GM23338 (cell line): Measurements from ENCODE around the gene GPR143.

Source experiments
- CREB1 ChIP-seq: fragments of 250-450 bp; sonication (Bioruptor Pico); IDR thresholded peaks from 2 replicates; pipeline ENCODE4 v1.5.0; 2020; ENCODE audit warnings: low read depth, mild to moderate bottlenecking, moderate library complexity
- EZH2 ChIP-seq: fragments of 200-600 bp; sonication (generic); IDR thresholded peaks from one replicate; pipeline ENCODE4 v1.8.0; 2017; ENCODE audit warnings: antibody characterized with exemption, mild to moderate bottlenecking, low read depth; ENCODE audit not compliant: unreplicated experiment
- EZH2phosphoT487 ChIP-seq: fragments of 200-600 bp; sonication (generic); IDR thresholded peaks from one replicate; pipeline ENCODE4 v1.8.1; 2018; ENCODE audit warnings: antibody characterized with exemption; ENCODE audit not compliant: unreplicated experiment
- JUNB ChIP-seq: IDR thresholded peaks from one replicate; pipeline ENCODE4 v1.6.1; 2016; ENCODE audit warnings: antibody characterized with exemption; ENCODE audit not compliant: unreplicated experiment
- NANOG ChIP-seq: IDR thresholded peaks from 2 replicates; pipeline ENCODE4 v1.6.1; 2016; ENCODE audit warnings: antibody characterized with exemption, borderline replicate concordance
- POLR2AphosphoS5 ChIP-seq: IDR thresholded peaks from 2 replicates; pipeline ENCODE4 v1.6.1; 2016; ENCODE audit warnings: antibody characterized with exemption, low read depth
- STAT1 ChIP-seq: IDR thresholded peaks from one replicate; pipeline ENCODE4 v1.6.1; 2016; ENCODE audit warnings: antibody characterized with exemption; ENCODE audit not compliant: unreplicated experiment
- ZNF114 ChIP-seq: fragments of 250-450 bp; sonication (Bioruptor Pico); IDR thresholded peaks from 2 replicates; pipeline ENCODE4 v1.5.0; 2020; ENCODE audit warnings: mild to moderate bottlenecking, moderate library complexity
- TF ChIP-seq, protein P1 (sequence below), 2 experiments: fragments of 200-600 bp in 1 of 2; sonication (generic) in 1 of 2; conservative IDR thresholded peaks; 2 replicates each; pipeline versions ENCODE4 v1.5.1 to v1.6.1; 2016 to 2017; ENCODE audit warnings: antibody characterized with exemption in 2 of 2, low read depth in 2 of 2, mild to moderate bottlenecking in 2 of 2, moderate library complexity in 1 of 2
- TF ChIP-seq, protein P2 (sequence below): IDR thresholded peaks from one replicate; pipeline ENCODE4 v1.6.1; 2018; ENCODE audit warnings: antibody characterized with exemption; ENCODE audit not compliant: unreplicated experiment
- TF ChIP-seq, protein P3 (sequence below): IDR thresholded peaks from 2 replicates; pipeline ENCODE4 v1.6.1; 2016; ENCODE audit warnings: antibody characterized with exemption

DNA sequence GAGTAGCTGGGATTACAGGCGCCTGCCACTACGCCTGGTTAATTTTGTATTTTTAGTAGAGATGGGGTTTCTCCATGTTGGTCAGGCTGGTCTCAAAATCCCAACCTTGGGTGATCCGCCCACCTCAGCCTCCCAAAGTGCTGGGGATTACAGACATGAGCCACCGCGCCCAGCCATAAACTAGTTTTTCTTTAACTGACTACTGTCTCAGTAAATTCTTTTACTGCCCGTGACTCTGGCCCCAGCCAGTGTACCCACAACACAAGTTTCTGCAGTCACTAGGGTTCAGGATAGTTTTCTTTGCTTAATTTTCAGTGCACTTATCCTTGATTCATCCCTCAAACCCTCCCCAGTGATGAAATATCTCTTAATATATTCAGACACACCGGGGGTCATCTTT lies 28.8 kb upstream of the GPR143 start:
- TF ChIP-seq, protein P1, sequence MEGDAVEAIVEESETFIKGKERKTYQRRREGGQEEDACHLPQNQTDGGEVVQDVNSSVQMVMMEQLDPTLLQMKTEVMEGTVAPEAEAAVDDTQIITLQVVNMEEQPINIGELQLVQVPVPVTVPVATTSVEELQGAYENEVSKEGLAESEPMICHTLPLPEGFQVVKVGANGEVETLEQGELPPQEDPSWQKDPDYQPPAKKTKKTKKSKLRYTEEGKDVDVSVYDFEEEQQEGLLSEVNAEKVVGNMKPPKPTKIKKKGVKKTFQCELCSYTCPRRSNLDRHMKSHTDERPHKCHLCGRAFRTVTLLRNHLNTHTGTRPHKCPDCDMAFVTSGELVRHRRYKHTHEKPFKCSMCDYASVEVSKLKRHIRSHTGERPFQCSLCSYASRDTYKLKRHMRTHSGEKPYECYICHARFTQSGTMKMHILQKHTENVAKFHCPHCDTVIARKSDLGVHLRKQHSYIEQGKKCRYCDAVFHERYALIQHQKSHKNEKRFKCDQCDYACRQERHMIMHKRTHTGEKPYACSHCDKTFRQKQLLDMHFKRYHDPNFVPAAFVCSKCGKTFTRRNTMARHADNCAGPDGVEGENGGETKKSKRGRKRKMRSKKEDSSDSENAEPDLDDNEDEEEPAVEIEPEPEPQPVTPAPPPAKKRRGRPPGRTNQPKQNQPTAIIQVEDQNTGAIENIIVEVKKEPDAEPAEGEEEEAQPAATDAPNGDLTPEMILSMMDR (conservative IDR thresholded peaks at IDR 0.05; ENCODE audit: low read depth in 2 of 2), result no peak
- no peak for TF ChIP-seq POLR2AphosphoS5
- TF ChIP-seq EZH2, result no peak
- TF ChIP-seq, protein P2, sequence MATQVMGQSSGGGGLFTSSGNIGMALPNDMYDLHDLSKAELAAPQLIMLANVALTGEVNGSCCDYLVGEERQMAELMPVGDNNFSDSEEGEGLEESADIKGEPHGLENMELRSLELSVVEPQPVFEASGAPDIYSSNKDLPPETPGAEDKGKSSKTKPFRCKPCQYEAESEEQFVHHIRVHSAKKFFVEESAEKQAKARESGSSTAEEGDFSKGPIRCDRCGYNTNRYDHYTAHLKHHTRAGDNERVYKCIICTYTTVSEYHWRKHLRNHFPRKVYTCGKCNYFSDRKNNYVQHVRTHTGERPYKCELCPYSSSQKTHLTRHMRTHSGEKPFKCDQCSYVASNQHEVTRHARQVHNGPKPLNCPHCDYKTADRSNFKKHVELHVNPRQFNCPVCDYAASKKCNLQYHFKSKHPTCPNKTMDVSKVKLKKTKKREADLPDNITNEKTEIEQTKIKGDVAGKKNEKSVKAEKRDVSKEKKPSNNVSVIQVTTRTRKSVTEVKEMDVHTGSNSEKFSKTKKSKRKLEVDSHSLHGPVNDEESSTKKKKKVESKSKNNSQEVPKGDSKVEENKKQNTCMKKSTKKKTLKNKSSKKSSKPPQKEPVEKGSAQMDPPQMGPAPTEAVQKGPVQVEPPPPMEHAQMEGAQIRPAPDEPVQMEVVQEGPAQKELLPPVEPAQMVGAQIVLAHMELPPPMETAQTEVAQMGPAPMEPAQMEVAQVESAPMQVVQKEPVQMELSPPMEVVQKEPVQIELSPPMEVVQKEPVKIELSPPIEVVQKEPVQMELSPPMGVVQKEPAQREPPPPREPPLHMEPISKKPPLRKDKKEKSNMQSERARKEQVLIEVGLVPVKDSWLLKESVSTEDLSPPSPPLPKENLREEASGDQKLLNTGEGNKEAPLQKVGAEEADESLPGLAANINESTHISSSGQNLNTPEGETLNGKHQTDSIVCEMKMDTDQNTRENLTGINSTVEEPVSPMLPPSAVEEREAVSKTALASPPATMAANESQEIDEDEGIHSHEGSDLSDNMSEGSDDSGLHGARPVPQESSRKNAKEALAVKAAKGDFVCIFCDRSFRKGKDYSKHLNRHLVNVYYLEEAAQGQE, result no peak
- TF ChIP-seq EZH2phosphoT487, result no peak
- no peak for TF ChIP-seq CREB1 (CRISPR knock-in tag)
- TF ChIP-seq ZNF114 (CRISPR knock-in tag), result no peak
- TF ChIP-seq JUNB, result no peak
- TF ChIP-seq NANOG, result no peak
- TF ChIP-seq, protein P3, sequence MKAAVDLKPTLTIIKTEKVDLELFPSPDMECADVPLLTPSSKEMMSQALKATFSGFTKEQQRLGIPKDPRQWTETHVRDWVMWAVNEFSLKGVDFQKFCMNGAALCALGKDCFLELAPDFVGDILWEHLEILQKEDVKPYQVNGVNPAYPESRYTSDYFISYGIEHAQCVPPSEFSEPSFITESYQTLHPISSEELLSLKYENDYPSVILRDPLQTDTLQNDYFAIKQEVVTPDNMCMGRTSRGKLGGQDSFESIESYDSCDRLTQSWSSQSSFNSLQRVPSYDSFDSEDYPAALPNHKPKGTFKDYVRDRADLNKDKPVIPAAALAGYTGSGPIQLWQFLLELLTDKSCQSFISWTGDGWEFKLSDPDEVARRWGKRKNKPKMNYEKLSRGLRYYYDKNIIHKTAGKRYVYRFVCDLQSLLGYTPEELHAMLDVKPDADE, result no peak
- no peak for TF ChIP-seq STAT1
